ENCODE data around the gene GPR15LG.
"Not testable (repeated sequence)": the region's sequence is repeated elsewhere in the genome, so short reads cannot be mapped to it uniquely, and the experiment has no call there.

The GPR15LG gene

DNA sequence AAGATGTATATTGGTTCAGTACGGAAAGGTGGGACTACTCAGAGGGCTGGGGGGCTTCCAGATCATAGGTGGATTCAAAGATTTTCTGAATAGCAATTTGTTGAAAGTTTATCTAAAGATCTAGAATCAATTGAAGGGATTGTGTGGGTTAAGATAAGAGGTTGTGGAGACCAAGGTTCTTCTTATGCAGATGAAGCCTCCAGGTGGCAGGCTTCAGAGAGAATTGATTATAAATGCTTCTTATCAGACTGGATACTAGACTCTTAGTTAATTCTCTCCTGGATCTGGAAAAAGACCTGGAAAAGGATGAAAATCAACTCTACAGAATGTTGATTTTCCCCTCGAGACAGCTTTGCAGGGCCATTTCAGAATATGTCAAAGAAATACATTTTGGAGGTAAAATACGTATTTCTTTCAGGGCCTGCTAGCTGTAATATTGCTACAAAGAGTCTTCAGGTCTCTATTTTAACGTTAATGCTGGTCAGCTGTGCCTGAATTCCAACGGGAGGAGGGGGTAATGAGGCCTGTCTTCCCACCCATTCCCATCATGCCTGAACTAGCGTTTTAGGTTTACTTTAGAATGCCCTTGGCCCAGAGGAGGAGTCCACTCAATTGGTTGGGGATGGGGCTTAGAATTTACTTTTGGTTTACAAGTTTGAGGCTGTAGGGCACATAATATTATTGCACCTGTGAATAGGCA lies 12.8 kb upstream of the GPR15LG start:
- no peak for DNase-seq
- no peaks in the 10 kb centered on the region for H3K9me3 ChIP-seq
- no peaks in the 10 kb centered on the region for H3K4me1 ChIP-seq
- H3K27me3 ChIP-seq: no peaks in the 10 kb centered on the region
- no peaks in the 10 kb centered on the region for H3K36me3 ChIP-seq
- no peak for TF ChIP-seq CTCF (IDR thresholded peaks at IDR 0.05; ENCODE audit: low read depth, low read length)
- no peak overlapping the region for H3K4me3 ChIP-seq (ENCODE audit: low read depth, low read length)

DNA sequence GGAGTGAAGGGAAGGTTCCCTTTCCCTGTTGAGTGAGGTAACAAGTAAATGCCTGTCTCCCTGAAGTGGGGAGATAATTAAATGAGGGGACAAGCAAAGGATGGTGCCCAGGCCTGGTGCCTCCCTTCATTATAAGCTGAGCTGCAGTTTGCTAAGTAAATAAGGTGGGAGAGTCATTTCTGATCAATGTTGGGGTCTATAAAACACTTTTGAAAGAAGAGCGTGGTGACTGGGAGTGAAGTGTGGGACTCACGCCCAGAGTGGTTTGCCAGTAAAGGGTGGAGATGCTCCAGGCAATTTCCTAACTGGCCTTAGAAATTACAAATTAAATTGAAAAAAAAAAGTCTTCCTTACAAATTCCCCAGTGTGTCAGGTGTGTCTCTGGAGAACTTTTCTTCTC lies 9.6 kb upstream of the GPR15LG start:
- Histone ChIP-seq H3K4me1 (no peaks in the 10 kb centered on the region), H3K4me3 (ENCODE audit: low read depth, low read length) (no peak overlapping the region), H3K27me3 (no peaks in the 10 kb centered on the region), H3K36me3 (no peaks in the 10 kb centered on the region), H3K9me3 (no peaks in the 10 kb centered on the region)
- no peak for TF ChIP-seq CTCF (IDR thresholded peaks at IDR 0.05; ENCODE audit: low read depth, low read length)
- DNase-seq: no peak

DNA sequence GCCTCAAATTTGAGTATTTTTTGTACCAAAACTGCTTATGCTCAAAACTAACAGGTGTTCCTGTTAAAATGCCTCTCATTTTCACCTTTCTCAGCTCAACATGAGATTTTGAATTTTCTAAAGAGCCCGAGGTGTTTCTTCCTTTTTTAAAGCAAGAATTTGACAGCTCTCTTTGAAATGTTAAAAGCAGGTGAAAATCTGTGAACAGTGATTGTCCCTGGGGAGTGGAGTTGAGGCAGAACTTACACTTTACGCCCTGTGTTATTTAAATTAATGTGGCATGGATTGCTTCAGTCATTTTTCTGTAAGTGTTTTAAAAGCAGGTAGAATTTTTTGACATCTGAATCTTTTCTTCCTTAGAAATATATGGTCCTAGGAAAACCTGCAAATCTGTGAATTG lies 9.2 kb upstream of the GPR15LG start:
- Histone ChIP-seq H3K4me3 (ENCODE audit: low read depth, low read length) (no peak overlapping the region), H3K9me3 (no peaks in the 10 kb centered on the region), H3K4me1 (no peaks in the 10 kb centered on the region), H3K27me3 (no peaks in the 10 kb centered on the region), H3K36me3 (no peaks in the 10 kb centered on the region)
- no peak for DNase-seq
- no peak for TF ChIP-seq CTCF (IDR thresholded peaks at IDR 0.05; ENCODE audit: low read depth, low read length)

- Histone ChIP-seq H3K27me3 (no peaks in the 10 kb centered on the region), H3K4me1 (no peaks in the 10 kb centered on the region), H3K4me3 (ENCODE audit: low read depth, low read length) (no peak overlapping the region), H3K9me3 (no peaks in the 10 kb centered on the region), H3K36me3 (no peaks in the 10 kb centered on the region)
- TF ChIP-seq CTCF (IDR thresholded peaks at IDR 0.05; ENCODE audit: low read depth, low read length): no peak
- DNase-seq: no peak
Measured at GRCh38 chr10:84166620-84167288, 6.8 kb upstream of the GPR15LG start.

- H3K4me3 ChIP-seq (ENCODE audit: low read depth, low read length); H3K4me1 ChIP-seq; H3K36me3 ChIP-seq; H3K9me3 ChIP-seq; H3K27me3 ChIP-seq; DNase-seq: not testable (repeated sequence)
Measured at GRCh38 chr10:84167289-84167653, 6.3 kb upstream of the GPR15LG start.

GRCh38 chr10:84168382-84168781 lies 5.2 kb upstream of the GPR15LG start:
- not testable (repeated sequence) for DNase-seq; H3K4me3 ChIP-seq (ENCODE audit: low read depth, low read length); H3K4me1 ChIP-seq; H3K36me3 ChIP-seq; H3K27me3 ChIP-seq; H3K9me3 ChIP-seq

- H3K4me1 ChIP-seq; H3K27me3 ChIP-seq; H3K36me3 ChIP-seq; H3K4me3 ChIP-seq (ENCODE audit: low read depth, low read length); H3K9me3 ChIP-seq; DNase-seq: not testable (repeated sequence)
Measured at GRCh38 chr10:84171237-84171636, 2.4 kb upstream of the GPR15LG start.

- not testable (repeated sequence) for H3K36me3 ChIP-seq; H3K27me3 ChIP-seq; H3K9me3 ChIP-seq; H3K4me3 ChIP-seq (ENCODE audit: low read depth, low read length); DNase-seq; H3K4me1 ChIP-seq
Measured at GRCh38 chr10:84171700-84172466, 1.7 kb upstream of the GPR15LG start.
